A549 (cell line): ENCODE data around the gene CLIP1.

Source experiments
- BHLHE40 ChIP-seq: IDR thresholded peaks from 2 replicates; pipeline ENCODE4 v1.6.1; 2012; ENCODE audit warnings: low read depth, low read length, inconsistent platforms
- CEBPB ChIP-seq, 2 experiments: fragments of >200 bp in 1 of 2; sonication (Bioruptor Twin) in 1 of 2; formaldehyde crosslinking in 1 of 2; IDR thresholded peaks; 2 replicates each; pipeline ENCODE4 v1.6.1; 2012 to 2016
- CHD2 ChIP-seq: fragments of 150-350 bp; IDR thresholded peaks from 2 replicates; pipeline ENCODE4 v1.6.1; 2014; ENCODE audit warnings: low read length; ENCODE audit not compliant: partially characterized antibody
- MYC ChIP-seq: IDR thresholded peaks from 2 replicates; pipeline ENCODE4 v1.6.1; 2012; ENCODE audit warnings: mild to moderate bottlenecking, inconsistent platforms, low read length, improper control_type of control experiment, borderline replicate concordance
- NPAS2 ChIP-seq: fragments of 250-450 bp; sonication (Bioruptor Pico); IDR thresholded peaks from 2 replicates; pipeline ENCODE4 v1.8.0; 2022; ENCODE audit warnings: mild to moderate bottlenecking, moderate library complexity, borderline replicate concordance
- POLR2A ChIP-seq: IDR thresholded peaks from 2 replicates; pipeline ENCODE4 v1.6.1; 2012; ENCODE audit warnings: mild to moderate bottlenecking, low read length
- RARB ChIP-seq: fragments of 250-450 bp; sonication (Bioruptor Pico); IDR thresholded peaks from 2 replicates; pipeline ENCODE4 v1.8.0; 2021; ENCODE audit warnings: mild to moderate bottlenecking, moderate library complexity
- RFX5 ChIP-seq: fragments of 450-650 bp; IDR thresholded peaks from 2 replicates; pipeline ENCODE4 v1.7.1; 2014; ENCODE audit warnings: antibody characterized with exemption, mild to moderate bottlenecking, moderate library complexity
- SREBF2 ChIP-seq: fragments of 450-650 bp; IDR thresholded peaks from 2 replicates; pipeline ENCODE4 v1.6.1; 2014; ENCODE audit warnings: mild to moderate bottlenecking, moderate library complexity
- TF ChIP-seq, protein P1 (sequence below): fragments of >200 bp; sonication (Bioruptor Twin); formaldehyde crosslinking; IDR thresholded peaks from 3 replicates; pipeline ENCODE4 v1.5.1; 2016
- TF ChIP-seq, protein P2 (sequence below): fragments of 200-600 bp; sonication (generic); IDR thresholded peaks from 2 replicates; pipeline ENCODE4 v1.6.1; 2016; ENCODE audit warnings: antibody characterized with exemption, mild to moderate bottlenecking, moderate library complexity

DNA sequence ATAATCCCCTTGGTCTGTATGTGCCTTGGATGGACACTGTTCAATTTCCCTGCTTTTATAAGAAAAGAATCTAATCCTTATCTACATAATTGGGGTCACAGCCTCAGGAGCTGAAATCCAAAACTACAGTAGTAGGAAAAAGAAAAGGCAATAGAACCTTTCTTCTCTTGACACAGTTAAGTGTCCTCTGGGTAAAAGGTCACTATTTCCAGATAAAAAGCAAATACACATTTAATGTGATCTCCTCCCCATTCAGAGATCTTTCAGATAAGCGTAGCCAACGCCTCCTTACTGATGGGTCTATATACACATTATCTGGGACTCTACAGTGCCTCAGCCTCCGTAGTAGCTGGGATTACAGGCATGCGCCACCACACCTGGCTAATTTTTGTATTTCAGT lies 73.4 kb downstream of the CLIP1 start:
- TF ChIP-seq NPAS2 (no peak), POLR2A (no peak), CHD2 (no peak), MYC (no peak), CEBPB (IDR thresholded peaks at IDR 0.05) (no peak), RFX5 (no peak), BHLHE40 (no peak), RARB (no peak), SREBF2 (no peak)
- TF ChIP-seq, protein P1, sequence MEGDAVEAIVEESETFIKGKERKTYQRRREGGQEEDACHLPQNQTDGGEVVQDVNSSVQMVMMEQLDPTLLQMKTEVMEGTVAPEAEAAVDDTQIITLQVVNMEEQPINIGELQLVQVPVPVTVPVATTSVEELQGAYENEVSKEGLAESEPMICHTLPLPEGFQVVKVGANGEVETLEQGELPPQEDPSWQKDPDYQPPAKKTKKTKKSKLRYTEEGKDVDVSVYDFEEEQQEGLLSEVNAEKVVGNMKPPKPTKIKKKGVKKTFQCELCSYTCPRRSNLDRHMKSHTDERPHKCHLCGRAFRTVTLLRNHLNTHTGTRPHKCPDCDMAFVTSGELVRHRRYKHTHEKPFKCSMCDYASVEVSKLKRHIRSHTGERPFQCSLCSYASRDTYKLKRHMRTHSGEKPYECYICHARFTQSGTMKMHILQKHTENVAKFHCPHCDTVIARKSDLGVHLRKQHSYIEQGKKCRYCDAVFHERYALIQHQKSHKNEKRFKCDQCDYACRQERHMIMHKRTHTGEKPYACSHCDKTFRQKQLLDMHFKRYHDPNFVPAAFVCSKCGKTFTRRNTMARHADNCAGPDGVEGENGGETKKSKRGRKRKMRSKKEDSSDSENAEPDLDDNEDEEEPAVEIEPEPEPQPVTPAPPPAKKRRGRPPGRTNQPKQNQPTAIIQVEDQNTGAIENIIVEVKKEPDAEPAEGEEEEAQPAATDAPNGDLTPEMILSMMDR: no peak
- TF ChIP-seq, protein P2, sequence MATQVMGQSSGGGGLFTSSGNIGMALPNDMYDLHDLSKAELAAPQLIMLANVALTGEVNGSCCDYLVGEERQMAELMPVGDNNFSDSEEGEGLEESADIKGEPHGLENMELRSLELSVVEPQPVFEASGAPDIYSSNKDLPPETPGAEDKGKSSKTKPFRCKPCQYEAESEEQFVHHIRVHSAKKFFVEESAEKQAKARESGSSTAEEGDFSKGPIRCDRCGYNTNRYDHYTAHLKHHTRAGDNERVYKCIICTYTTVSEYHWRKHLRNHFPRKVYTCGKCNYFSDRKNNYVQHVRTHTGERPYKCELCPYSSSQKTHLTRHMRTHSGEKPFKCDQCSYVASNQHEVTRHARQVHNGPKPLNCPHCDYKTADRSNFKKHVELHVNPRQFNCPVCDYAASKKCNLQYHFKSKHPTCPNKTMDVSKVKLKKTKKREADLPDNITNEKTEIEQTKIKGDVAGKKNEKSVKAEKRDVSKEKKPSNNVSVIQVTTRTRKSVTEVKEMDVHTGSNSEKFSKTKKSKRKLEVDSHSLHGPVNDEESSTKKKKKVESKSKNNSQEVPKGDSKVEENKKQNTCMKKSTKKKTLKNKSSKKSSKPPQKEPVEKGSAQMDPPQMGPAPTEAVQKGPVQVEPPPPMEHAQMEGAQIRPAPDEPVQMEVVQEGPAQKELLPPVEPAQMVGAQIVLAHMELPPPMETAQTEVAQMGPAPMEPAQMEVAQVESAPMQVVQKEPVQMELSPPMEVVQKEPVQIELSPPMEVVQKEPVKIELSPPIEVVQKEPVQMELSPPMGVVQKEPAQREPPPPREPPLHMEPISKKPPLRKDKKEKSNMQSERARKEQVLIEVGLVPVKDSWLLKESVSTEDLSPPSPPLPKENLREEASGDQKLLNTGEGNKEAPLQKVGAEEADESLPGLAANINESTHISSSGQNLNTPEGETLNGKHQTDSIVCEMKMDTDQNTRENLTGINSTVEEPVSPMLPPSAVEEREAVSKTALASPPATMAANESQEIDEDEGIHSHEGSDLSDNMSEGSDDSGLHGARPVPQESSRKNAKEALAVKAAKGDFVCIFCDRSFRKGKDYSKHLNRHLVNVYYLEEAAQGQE: no peak
